Endometrium (tissue), 2 donors: Measurements from ENCODE around the gene NOL9.

Experiments
- FAIRE-seq: peaks from 2 replicates; lab custom pipeline; 2012; peaks lifted over from hg19 to GRCh38; lab: Jason Lieb, UNC
- donor health status: control.
- donor health status: control.

NOL9 gene

GRCh38 chr1:6590046-6590445 lies 35.7 kb upstream of the NOL9 start:
- no peak for FAIRE-seq

GRCh38 chr1:6588893-6589520 lies 34.7 kb upstream of the NOL9 start:
- FAIRE-seq, result no peak

- no peak for FAIRE-seq
These were observed 34.0 kb upstream of the NOL9 start for GRCh38 chr1:6588128-6588892.

GRCh38 chr1:6587261-6588005 lies 33.1 kb upstream of the NOL9 start:
- FAIRE-seq, result no peak

- no peak for FAIRE-seq
These were observed 32.1 kb upstream of the NOL9 start for GRCh38 chr1:6586404-6586816.

- FAIRE-seq, result no peak
These were observed 31.5 kb upstream of the NOL9 start for GRCh38 chr1:6585841-6586240.

GRCh38 chr1:6585081-6585722 lies 30.9 kb upstream of the NOL9 start:
- FAIRE-seq, result no peak

- no peak for FAIRE-seq
These were observed 30.1 kb upstream of the NOL9 start for GRCh38 chr1:6584126-6585080.

GRCh38 chr1:6582370-6582769 lies 28.1 kb upstream of the NOL9 start:
- FAIRE-seq, result no peak

GRCh38 chr1:6581561-6582305 lies 27.4 kb upstream of the NOL9 start:
- no peak for FAIRE-seq

GRCh38 chr1:6580593-6581409 lies 26.5 kb upstream of the NOL9 start:
- no peak for FAIRE-seq

GRCh38 chr1:6580119-6580592 lies 25.8 kb upstream of the NOL9 start:
- no peak for FAIRE-seq

- peak; percentile 97 for FAIRE-seq
These were observed 25.2 kb upstream of the NOL9 start, which contains the start of gene ZBTB48 for GRCh38 chr1:6579374-6580118. Gene ZBTB48 (plus strand): TSS chr1:6579994. CDS start chr1:6580610, 616 bp downstream.

- FAIRE-seq, result no peak
These were observed 24.5 kb upstream of the NOL9 start for GRCh38 chr1:6578624-6579373.

GRCh38 chr1:6577831-6578525 lies 23.7 kb upstream of the NOL9 start:
- no peak for FAIRE-seq

- no peak for FAIRE-seq
These were observed 20.5 kb upstream of the NOL9 start for GRCh38 chr1:6574818-6575217.

- FAIRE-seq, result no peak
These were observed 19.8 kb upstream of the NOL9 start for GRCh38 chr1:6574025-6574620.
